ENCODE data around the gene KAZN. TPM values are rescaled to one million over a fixed set of nuclear protein-coding genes. Genes with fewer than 3 reads are reported as not detected.

KAZN gene
- total RNA-seq, 1 experiment from 2014 or later: 3.4 TPM

GRCh38 chr1:14997646-14998276 is 399.3 kb downstream of the KAZN start:
- no peaks in the 10 kb centered on the region for H3K9me3 ChIP-seq
- H3K36me3 ChIP-seq: no peaks in the 10 kb centered on the region
- H3K4me3 ChIP-seq: no peak overlapping the region
- DNase-seq: no peak
- H3K27me3 ChIP-seq: no peaks in the 10 kb centered on the region

DNA sequence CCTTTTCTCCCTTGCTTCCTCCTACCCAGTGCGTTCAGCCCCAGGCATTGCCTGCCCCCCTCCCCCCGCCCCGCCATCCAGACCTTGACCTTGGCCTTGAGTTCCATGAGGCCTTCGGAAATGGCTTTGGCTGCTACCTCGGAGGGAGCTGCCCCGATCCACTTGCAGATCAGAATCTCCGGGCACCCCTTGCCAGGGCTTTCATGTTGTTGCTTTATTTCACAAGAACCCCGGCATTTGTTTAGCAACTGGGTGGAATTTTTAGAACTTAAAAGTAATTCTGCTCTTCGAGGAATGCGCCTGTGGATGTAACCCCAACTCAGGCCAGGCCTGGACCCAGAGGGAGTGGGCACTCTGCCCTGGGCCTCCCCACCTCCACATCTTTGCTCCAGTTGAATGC is 401.0 kb downstream of the KAZN start:
- DNase-seq: no peak
- H3K4me3 ChIP-seq: no peak overlapping the region
- H3K36me3 ChIP-seq: no peaks in the 10 kb centered on the region
- no peaks in the 10 kb centered on the region for H3K27me3 ChIP-seq
- no peaks in the 10 kb centered on the region for H3K9me3 ChIP-seq

DNA sequence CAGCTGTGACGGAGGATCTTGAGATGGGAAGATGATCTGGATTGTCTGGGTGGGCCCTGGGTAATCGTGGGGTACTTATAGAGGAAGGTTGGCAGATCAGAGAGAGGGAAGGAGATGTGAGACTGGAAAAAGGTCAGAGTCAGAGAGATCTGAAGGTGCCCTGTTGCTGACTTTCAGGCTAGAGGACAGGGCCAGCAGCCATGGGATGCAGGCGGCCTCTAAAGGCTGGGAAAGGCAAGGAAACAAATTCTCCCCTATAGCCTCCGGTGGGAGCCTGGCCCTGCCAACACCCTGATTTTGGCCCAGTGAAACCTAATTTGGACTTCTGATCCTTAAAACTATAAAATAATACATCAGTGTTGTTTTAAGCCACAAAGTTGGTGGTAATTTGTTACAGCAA is 401.5 kb downstream of the KAZN start:
- no peak overlapping the region for H3K4me3 ChIP-seq
- no peaks in the 10 kb centered on the region for H3K36me3 ChIP-seq
- no peaks in the 10 kb centered on the region for H3K9me3 ChIP-seq
- no peaks in the 10 kb centered on the region for H3K27me3 ChIP-seq
- no peak for DNase-seq

- Histone ChIP-seq H3K9me3 (no peaks in the 10 kb centered on the region), H3K36me3 (no peaks in the 10 kb centered on the region), H3K4me3 (no peak overlapping the region), H3K27me3 (no peaks in the 10 kb centered on the region)
- DNase-seq: no peak
Observed at GRCh38 chr1:15000671-15001070, 402.2 kb downstream of the KAZN start.

GRCh38 chr1:15001317-15001915 is 402.9 kb downstream of the KAZN start:
- Histone ChIP-seq H3K9me3 (no peaks in the 10 kb centered on the region), H3K4me3 (no peak overlapping the region), H3K36me3 (no peaks in the 10 kb centered on the region), H3K27me3 (no peaks in the 10 kb centered on the region)
- no peak for DNase-seq

- H3K9me3 ChIP-seq: no peaks in the 10 kb centered on the region
- no peak for DNase-seq
- H3K4me3 ChIP-seq: no peak overlapping the region
- no peaks in the 10 kb centered on the region for H3K36me3 ChIP-seq
- no peaks in the 10 kb centered on the region for H3K27me3 ChIP-seq
Observed at GRCh38 chr1:15002325-15002724, 403.8 kb downstream of the KAZN start.

DNA sequence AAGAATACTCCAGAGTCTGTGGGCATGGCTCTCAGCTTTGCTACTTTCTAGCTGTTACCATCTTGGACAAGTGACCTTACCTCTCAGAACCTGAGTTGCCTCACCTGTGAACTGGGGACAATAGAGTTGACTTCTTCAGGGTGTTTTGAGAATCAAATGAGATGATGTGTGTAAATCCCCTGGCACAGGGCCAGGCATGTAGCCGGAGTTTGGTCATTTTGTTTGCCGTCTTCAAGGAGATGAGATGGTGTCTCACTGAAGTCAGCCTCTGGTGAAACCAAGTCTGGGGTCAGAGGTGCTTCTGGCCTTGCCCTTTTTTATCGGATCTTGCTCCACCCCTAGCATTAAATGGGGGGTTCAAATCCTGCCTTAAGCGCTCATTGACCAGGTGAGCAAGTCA is 405.9 kb downstream of the KAZN start:
- Histone ChIP-seq H3K9me3 (no peaks in the 10 kb centered on the region), H3K4me3 (no peak overlapping the region), H3K36me3 (no peaks in the 10 kb centered on the region), H3K27me3 (no peaks in the 10 kb centered on the region)
- no peak for DNase-seq

GRCh38 chr1:15005116-15005515 is 406.6 kb downstream of the KAZN start:
- DNase-seq: peak; percentile 65
- H3K4me3 ChIP-seq: no peak overlapping the region
- H3K36me3 ChIP-seq: no peaks in the 10 kb centered on the region
- H3K27me3 ChIP-seq: no peaks in the 10 kb centered on the region
- H3K9me3 ChIP-seq: no peaks in the 10 kb centered on the region

GRCh38 chr1:15007368-15007767 is 408.9 kb downstream of the KAZN start:
- Histone ChIP-seq H3K27me3 (no peaks in the 10 kb centered on the region), H3K36me3 (no peaks in the 10 kb centered on the region), H3K9me3 (no peaks in the 10 kb centered on the region), H3K4me3 (no peak overlapping the region)
- DNase-seq: no peak

DNA sequence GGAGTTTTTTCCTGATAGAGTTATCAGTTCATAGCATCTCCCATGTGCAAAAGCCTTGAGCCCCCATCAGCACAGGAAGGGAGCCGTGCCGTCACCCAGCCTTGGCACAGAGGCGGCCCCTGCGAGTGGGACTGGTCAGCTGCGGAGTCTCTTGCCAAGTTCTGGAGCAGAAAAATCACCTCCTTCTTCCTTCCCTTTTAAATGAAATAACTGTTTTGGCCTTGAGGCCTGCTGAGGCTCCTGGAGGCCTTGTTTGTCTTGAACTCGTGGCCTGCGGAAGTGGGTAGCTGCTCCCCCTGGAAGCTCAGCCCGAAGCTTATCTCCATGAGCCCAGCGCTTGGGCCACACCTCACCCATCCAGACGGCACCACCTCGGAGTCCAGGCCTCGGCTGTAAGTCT is 409.4 kb downstream of the KAZN start:
- H3K36me3 ChIP-seq: no peaks in the 10 kb centered on the region
- no peak for DNase-seq
- no peaks in the 10 kb centered on the region for H3K9me3 ChIP-seq
- no peak overlapping the region for H3K4me3 ChIP-seq
- H3K27me3 ChIP-seq: no peaks in the 10 kb centered on the region

DNA sequence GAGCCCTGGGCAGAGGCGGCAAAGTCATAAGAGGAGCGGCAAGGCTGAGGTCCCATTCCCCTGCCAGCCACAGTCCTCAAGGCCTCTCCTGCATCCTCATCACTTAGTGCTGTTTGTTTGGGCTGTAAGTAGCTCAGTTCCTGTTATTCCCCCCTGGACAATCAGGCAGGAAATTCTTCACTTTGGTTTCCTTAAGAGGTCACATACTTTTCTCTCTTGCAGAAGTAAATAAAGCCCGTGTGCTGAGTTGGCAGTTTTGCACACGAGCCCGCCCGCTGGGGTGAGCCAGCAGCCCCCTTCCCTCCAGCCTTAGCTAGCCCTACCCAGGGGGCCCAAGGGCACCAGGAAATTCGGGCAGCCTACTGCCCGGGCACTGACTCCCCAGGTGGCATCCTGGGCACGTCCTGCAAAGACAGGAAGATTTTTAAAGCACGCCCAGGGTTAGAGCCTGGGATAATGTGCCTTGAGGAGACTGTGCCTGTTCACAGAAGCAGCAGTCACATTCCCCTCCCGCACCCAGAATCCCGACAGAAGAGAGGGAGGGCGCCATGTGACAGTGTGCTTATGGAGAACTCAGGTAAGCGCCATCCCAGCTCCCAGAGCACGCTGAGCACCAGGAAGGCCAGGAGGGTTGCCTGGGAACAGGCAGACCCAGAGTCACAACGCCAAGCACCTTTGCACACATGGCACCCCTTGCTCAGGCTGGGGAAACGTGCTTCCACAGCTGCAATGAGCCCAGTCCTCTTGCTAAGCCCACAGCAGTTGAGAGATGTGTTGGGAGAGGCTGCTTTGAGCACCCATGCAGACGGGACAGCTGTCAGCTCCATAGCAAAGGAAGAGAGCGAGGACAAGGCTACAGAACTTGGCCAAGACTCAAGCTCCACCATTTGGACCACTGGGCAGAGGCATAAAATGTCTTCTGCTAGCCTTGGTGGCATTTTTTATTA is 410.6 kb downstream of the KAZN start:
- Histone ChIP-seq H3K4me3 (no peak overlapping the region), H3K27me3 (no peaks in the 10 kb centered on the region), H3K36me3 (no peaks in the 10 kb centered on the region), H3K9me3 (no peaks in the 10 kb centered on the region)
- no peak for DNase-seq

- H3K27me3 ChIP-seq: no peaks in the 10 kb centered on the region
- no peaks in the 10 kb centered on the region for H3K9me3 ChIP-seq
- no peak overlapping the region for H3K4me3 ChIP-seq
- no peak for DNase-seq
- H3K36me3 ChIP-seq: no peaks in the 10 kb centered on the region
Observed at GRCh38 chr1:15011160-15011559, 412.7 kb downstream of the KAZN start.

DNA sequence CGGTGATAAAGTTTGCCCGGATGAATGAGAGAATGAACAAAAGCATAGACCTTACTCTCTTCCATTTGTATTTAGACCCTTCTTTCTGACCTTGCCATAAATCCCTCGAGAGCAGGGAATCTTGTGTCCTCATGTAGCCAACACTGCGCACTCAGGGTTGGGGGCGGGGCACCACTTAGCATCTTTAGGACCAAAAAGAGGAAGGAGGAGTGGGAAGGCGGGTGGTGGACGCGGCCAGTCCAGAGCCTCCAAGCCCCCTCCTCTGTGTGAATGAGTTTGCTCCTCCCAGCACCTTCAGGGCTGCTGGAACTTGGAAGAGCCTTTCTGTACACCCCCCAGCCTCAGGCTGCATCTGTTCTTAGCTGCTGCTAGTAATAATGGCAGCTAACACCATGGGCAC is 413.2 kb downstream of the KAZN start:
- no peak overlapping the region for H3K4me3 ChIP-seq
- no peaks in the 10 kb centered on the region for H3K27me3 ChIP-seq
- no peak for DNase-seq

DNA sequence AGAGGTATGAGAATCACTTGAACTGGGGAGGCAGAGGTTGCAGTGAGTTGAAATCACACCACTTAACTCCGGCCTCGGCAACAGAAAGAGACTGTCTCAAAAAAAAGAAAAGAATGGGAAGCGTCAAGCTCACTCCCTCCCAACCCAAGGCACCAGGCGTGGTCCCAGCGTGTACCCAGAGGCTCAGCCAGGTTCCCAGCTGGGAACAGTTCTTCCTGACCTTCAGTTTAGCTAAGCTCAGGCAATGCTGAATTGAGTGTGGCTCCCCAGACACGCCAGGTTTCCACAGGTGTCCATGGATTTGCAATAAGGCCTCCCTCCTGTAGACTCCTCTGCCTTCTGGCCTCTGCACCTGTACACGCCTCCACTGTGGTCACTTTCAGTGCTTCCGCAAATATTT is 414.3 kb downstream of the KAZN start:
- H3K27me3 ChIP-seq: no peaks in the 10 kb centered on the region
- no peaks in the 10 kb centered on the region for H3K36me3 ChIP-seq
- no peaks in the 10 kb centered on the region for H3K9me3 ChIP-seq
- no peak for DNase-seq
- H3K4me3 ChIP-seq: no peak overlapping the region

More for the DNA sequence above, 413.2 kb downstream of the KAZN start:
- Histone ChIP-seq H3K36me3 (no peaks in the 10 kb centered on the region), H3K9me3 (no peaks in the 10 kb centered on the region)

GRCh38 chr1:15013767-15014166 is 415.3 kb downstream of the KAZN start:
- no peaks in the 10 kb centered on the region for H3K9me3 ChIP-seq
- no peaks in the 10 kb centered on the region for H3K27me3 ChIP-seq
- H3K36me3 ChIP-seq: no peaks in the 10 kb centered on the region
- DNase-seq: no peak
- no peak overlapping the region for H3K4me3 ChIP-seq

DNA sequence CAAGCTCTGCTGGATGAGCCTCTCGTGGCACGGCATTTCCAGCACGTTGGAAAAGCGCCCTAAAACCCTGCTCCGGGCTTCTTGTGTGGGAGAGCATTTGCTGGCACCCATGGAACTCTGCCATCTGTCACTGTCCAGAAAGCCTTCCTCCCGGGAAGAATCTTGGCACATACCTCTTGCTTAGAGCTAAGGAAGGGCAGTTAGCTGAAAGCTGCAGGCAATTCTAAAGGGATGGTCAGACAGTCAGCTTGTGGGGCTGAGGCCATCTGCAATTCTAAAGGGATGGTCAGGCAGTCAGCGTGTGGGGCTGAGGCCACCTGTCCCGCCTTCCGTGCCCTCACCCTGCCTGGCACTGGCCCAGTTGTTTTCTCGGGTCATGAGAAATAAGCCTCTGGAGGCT is 416.0 kb downstream of the KAZN start:
- H3K9me3 ChIP-seq: no peaks in the 10 kb centered on the region
- H3K27me3 ChIP-seq: no peaks in the 10 kb centered on the region
- no peak overlapping the region for H3K4me3 ChIP-seq
- no peaks in the 10 kb centered on the region for H3K36me3 ChIP-seq
- peak; percentile 12 for DNase-seq

DNA sequence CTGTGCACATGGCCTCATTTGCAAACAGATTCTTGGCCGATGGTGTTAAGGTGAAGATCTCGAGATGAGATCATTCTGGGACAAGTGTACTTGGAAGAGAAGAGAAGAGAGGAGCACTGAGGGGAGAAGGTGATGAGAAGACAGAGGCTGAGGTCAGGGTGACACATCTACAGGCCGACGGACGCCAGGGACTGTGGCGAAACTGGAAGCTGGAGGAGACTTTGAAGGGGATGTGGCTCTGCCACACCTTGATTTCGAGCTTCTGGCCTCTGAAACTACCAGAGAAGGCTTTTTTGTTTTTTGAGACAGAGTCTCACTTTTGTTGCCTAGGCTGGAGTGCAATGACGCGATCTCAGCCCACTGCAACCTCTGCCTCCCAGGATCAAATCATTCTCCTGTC is 417.5 kb downstream of the KAZN start:
- H3K9me3 ChIP-seq: no peaks in the 10 kb centered on the region

More for the DNA sequence above, 417.5 kb downstream of the KAZN start:
- DNase-seq: no peak
- no peak overlapping the region for H3K4me3 ChIP-seq
- H3K36me3 ChIP-seq: no peaks in the 10 kb centered on the region
- H3K27me3 ChIP-seq: no peaks in the 10 kb centered on the region
